Measurements from ENCODE around the gene POMGNT1.

DNA sequence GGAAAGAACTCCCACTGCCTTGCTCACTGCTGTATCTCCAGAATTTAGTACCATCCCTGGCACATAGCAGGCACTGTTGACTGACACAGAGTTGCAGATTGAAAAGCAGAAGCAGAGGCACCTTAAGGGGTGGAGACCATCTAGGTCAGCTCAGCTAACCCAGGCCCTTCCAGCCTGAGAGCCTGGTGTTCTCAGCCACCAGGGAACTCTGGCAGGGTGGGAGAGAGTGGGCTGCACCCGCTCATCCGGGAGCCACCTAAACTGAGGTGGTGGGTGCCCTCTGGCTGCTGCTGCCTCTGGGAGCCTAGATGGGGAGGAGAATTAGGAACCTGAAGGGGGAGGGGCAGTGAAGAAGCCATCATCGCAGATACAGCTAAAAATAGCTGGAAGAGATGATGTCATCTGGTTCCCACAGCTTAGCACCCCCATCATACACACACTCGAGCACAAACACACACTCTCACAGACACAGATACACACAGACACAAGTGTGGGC is 24.8 kb downstream of the POMGNT1 start:
- TF ChIP-seq, protein P1, sequence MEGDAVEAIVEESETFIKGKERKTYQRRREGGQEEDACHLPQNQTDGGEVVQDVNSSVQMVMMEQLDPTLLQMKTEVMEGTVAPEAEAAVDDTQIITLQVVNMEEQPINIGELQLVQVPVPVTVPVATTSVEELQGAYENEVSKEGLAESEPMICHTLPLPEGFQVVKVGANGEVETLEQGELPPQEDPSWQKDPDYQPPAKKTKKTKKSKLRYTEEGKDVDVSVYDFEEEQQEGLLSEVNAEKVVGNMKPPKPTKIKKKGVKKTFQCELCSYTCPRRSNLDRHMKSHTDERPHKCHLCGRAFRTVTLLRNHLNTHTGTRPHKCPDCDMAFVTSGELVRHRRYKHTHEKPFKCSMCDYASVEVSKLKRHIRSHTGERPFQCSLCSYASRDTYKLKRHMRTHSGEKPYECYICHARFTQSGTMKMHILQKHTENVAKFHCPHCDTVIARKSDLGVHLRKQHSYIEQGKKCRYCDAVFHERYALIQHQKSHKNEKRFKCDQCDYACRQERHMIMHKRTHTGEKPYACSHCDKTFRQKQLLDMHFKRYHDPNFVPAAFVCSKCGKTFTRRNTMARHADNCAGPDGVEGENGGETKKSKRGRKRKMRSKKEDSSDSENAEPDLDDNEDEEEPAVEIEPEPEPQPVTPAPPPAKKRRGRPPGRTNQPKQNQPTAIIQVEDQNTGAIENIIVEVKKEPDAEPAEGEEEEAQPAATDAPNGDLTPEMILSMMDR (IDR thresholded peaks at IDR 0.05) = peak in 1 of 3 experiments; percentile 9
- no peak for TF ChIP-seq POLR2A (IDR thresholded peaks at IDR 0.05; ENCODE audit: low read depth)
